C4-2B (cell line): Measurements from ENCODE around the gene ASB15.

Experiments used
- H3K27ac ChIP-seq: fragments of 450-650 bp; 2 replicates; pipeline ENCODE4 v1.5.1; 2017
- CTCF ChIP-seq: fragments of 450-650 bp; conservative IDR thresholded peaks from 2 replicates; pipeline ENCODE4 v1.5.1; 2017; ENCODE audit warnings: mild to moderate bottlenecking
- ZFX ChIP-seq: fragments of 450-650 bp; IDR thresholded peaks from 2 replicates; pipeline ENCODE4 v1.6.1; 2017

Gene ASB15

GRCh38 chr7:123656544-123657303 lies 55.1 kb downstream of the ASB15 start:
- no peak overlapping the region for H3K27ac ChIP-seq
- TF ChIP-seq CTCF (no peak), ZFX (no peak)

- H3K27ac ChIP-seq, result no peak overlapping the region
- TF ChIP-seq CTCF, result no peak
Observed at GRCh38 chr7:123657304-123657685, 55.7 kb downstream of the ASB15 start.

- TF ChIP-seq CTCF (no peak), ZFX (no peak)
Observed at GRCh38 chr7:123658023-123658422, 56.4 kb downstream of the ASB15 start.

GRCh38 chr7:123660514-123661354 lies 59.1 kb downstream of the ASB15 start:
- H3K27ac ChIP-seq, result no peak overlapping the region
- no peak for TF ChIP-seq ZFX
- no peak for TF ChIP-seq CTCF

More at GRCh38 chr7:123658023-123658422, 56.4 kb downstream of the ASB15 start:
- no peak overlapping the region for H3K27ac ChIP-seq

- no peak for TF ChIP-seq CTCF
- no peak for TF ChIP-seq ZFX
Observed at GRCh38 chr7:123661765-123662164, 60.1 kb downstream of the ASB15 start.

GRCh38 chr7:123662293-123662692 lies 60.7 kb downstream of the ASB15 start:
- TF ChIP-seq CTCF, result no peak
- no peak for TF ChIP-seq ZFX
- H3K27ac ChIP-seq, result no peak overlapping the region

More at GRCh38 chr7:123661765-123662164, 60.1 kb downstream of the ASB15 start:
- H3K27ac ChIP-seq, result no peak overlapping the region

- no peak overlapping the region for H3K27ac ChIP-seq
- TF ChIP-seq ZFX (no peak), CTCF (no peak)
Observed at GRCh38 chr7:123662755-123663154, 61.1 kb downstream of the ASB15 start.
